HG03280 (cell line): ENCODE results near the gene RNF31.

Experiments
- ATAC-seq: cut with Tn5 transposase; IDR thresholded peaks from one replicate; pipeline ENCODE4 v1.9.1; 2021; ENCODE audit warnings: mild to moderate bottlenecking, moderate library complexity; ENCODE audit not compliant: unreplicated experiment

The RNF31 gene

DNA sequence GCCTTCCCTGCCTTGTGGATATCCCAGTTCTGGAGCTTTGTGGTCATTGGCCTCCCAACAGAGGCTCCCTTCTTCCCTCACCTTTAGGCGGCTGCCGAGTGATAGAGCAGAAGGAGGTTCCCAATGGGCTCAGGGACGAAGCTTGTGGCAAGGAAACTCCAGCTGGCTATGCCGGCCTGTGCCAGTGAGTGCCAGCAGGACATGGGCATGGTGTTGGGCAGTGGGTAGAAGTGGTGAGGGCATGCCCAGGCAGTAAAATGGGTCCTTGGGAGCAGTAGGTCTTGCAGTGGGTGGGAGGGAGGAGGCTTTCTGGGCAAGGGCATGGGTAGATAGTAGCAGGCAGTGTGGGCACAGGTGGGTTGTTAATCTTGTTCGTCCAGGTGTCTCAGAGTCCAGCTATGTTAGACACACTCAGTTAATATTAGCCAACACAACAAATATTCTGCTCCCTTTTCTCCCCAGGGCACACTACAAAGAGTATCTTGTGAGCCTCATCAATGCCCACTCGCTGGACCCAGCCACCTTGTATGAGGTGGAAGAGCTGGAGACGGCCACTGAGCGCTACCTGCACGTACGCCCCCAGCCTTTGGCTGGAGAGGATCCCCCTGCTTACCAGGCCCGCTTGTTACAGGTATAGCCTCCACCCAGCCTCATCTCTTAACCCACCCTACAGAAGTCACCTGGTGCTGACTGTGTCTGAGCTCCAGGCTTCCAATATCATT is 12.6 kb downstream of the RNF31 start:
- no peak for ATAC-seq

DNA sequence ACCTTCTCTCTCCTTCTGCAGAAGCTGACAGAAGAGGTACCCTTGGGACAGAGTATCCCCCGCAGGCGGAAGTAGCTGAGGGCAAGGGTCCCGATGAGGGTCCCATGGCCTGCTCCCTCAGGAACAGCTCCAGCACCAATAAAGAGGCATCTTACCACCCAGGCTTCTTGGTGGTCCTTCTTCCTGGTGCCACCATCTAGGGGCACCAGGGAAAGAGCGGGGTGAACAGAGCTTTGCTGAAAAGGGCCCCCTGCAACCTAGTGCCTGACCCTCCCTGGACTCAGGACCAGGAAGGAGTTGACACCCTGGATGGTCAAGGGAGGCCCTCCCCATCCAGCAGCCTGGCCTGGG is 13.2 kb downstream of the RNF31 start:
- ATAC-seq = no peak

GRCh38 chr14:24160850-24161804 is 13.8 kb downstream of the RNF31 start, which contains the start of gene IRF9:
Gene IRF9, plus strand, starts transcription at chr14:24161265. Its CDS starts 880 bp downstream, at chr14:24162145.
- ATAC-seq = peak; percentile 82

GRCh38 chr14:24162093-24162492 is 14.8 kb downstream of the RNF31 start:
- ATAC-seq = no peak

GRCh38 chr14:24164518-24164991 is 17.3 kb downstream of the RNF31 start:
- ATAC-seq = no peak

- ATAC-seq = no peak
Observed at GRCh38 chr14:24165785-24166184, 18.5 kb downstream of the RNF31 start.

GRCh38 chr14:24167469-24168114 is 20.3 kb downstream of the RNF31 start:
- ATAC-seq = no peak

GRCh38 chr14:24171422-24172260 is 24.3 kb downstream of the RNF31 start, which contains the start of gene REC8:
Gene REC8, plus strand, starts transcription at chr14:24172080. Its CDS starts 473 bp downstream, at chr14:24172553.
- peak; percentile 76 for ATAC-seq

GRCh38 chr14:24172261-24172860 is 25.1 kb downstream of the RNF31 start:
- no peak for ATAC-seq

DNA sequence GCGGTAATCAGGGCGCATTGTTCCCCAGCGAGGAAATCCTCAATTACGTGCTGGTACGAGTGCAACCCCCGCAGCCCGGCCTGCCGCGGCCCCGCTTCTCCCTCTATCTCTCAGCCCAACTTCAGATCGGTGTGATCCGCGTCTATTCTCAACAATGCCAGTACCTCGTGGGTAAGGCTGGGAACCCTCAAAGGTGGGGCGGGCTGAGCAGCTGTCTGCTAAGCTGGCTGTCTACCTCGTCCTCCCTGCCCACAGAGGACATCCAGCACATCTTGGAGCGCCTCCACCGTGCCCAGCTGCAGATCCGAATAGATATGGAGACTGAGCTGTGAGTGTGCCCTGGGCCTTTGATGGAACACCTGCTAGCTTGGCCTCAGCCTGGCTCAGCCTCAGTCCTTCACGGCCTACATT is 25.6 kb downstream of the RNF31 start:
- no peak for ATAC-seq

- ATAC-seq = no peak
Observed at GRCh38 chr14:24176599-24176998, 29.3 kb downstream of the RNF31 start.

- no peak for ATAC-seq
Observed at GRCh38 chr14:24177041-24177825, 29.9 kb downstream of the RNF31 start.

DNA sequence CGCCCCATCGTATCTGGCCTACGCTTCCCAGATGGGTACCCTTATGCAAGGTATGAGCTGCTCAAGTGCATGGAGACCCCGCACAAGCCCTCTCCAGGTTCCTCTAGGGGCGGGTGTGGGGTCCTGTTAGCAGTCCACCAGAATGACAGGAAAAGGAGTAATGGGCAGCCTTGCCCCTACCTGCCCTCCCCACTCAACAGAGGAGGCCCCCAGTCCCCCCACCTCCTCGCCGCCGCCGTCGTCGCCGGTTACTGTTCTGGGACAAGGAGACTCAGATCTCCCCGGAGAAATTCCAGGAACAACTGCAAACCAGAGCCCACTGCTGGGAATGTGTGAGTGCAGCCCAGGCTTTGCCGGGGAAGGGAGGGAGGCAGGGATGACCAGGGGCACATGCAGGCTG is 30.6 kb downstream of the RNF31 start:
- no peak for ATAC-seq

GRCh38 chr14:24178399-24179178 is 31.3 kb downstream of the RNF31 start:
- ATAC-seq = no peak

DNA sequence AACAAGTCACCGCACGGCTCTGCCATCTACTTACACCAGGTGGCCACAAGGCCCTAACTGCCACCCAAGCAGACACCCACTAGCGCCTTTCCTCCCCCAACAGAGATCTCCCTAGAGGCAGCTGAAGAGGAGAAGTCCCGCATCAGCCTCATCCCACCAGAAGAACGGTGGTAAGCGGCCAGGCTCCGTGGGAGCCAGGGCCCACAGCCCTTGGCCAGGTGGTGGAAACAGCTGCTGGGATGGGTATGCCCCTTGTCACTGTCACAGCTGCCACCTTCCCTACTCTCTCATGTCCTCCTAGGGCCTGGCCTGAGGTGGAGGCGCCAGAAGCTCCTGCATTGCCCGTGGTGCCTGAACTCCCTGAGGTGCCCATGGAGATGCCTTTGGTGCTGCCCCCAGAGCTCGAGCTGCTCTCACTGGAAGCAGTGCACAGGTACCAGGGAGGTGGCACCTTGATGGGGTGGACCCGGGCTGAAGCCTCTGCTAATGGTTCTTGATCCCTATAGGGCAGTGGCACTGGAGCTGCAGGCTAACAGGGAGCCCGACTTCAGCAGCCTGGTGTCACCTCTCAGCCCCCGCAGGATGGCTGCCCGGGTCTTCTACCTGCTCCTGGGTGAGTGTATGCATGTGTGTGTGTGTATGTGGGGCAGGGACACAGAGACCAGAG is 32.1 kb downstream of the RNF31 start:
- ATAC-seq = no peak

- ATAC-seq = no peak
Observed at GRCh38 chr14:24179961-24180796, 32.9 kb downstream of the RNF31 start.
